IPS-18a (cell line): ENCODE results near the gene GUCY1A2.

Experiments
- H3K27ac ChIP-seq: one replicate; pipeline ENCODE4 v1.5.1; 2013; ENCODE audit warnings: low read length
- H3K27me3 ChIP-seq: one replicate; pipeline ENCODE4 v1.6.1; 2013; ENCODE audit warnings: mild to moderate bottlenecking, low read length; ENCODE audit not compliant: control insufficient read depth, insufficient read depth
- H3K36me3 ChIP-seq: one replicate; pipeline ENCODE4 v1.6.1; 2013; ENCODE audit warnings: low read depth, low read length; ENCODE audit not compliant: control insufficient read depth
- H3K4me1 ChIP-seq: one replicate; pipeline ENCODE4 v1.6.1; 2013; ENCODE audit warnings: low read depth, low read length; ENCODE audit not compliant: control insufficient read depth
- H3K4me3 ChIP-seq: one replicate; pipeline ENCODE4 v1.5.1; 2013; ENCODE audit warnings: low read length
- H3K9ac ChIP-seq: one replicate; pipeline ENCODE4 v1.6.1; 2013; ENCODE audit warnings: mild to moderate bottlenecking, low read length, moderate library complexity
- H3K9me3 ChIP-seq: one replicate; pipeline ENCODE4 v1.6.1; 2013; ENCODE audit warnings: low read depth, low read length; ENCODE audit not compliant: control insufficient read depth

Gene GUCY1A2

GRCh38 chr11:106728379-106728778 lies 289.9 kb downstream of the GUCY1A2 start:
- Histone ChIP-seq H3K4me3 (no peak overlapping the region), H3K27me3 (no peaks in the 10 kb centered on the region), H3K9me3 (no peaks in the 10 kb centered on the region), H3K9ac (no peak overlapping the region), H3K27ac (no peak overlapping the region), H3K4me1 (no peaks in the 10 kb centered on the region), H3K36me3 (no peaks in the 10 kb centered on the region)

GRCh38 chr11:106727256-106727655 lies 291.0 kb downstream of the GUCY1A2 start:
- no peak overlapping the region for H3K4me3 ChIP-seq
- no peak overlapping the region for H3K9ac ChIP-seq
- H3K27ac ChIP-seq, result no peak overlapping the region
- no peaks in the 10 kb centered on the region for H3K4me1 ChIP-seq
- H3K9me3 ChIP-seq, result no peaks in the 10 kb centered on the region
- no peaks in the 10 kb centered on the region for H3K36me3 ChIP-seq
- no peaks in the 10 kb centered on the region for H3K27me3 ChIP-seq

GRCh38 chr11:106724293-106724892 lies 293.9 kb downstream of the GUCY1A2 start:
- Histone ChIP-seq H3K4me1 (no peaks in the 10 kb centered on the region), H3K27ac (no peak overlapping the region), H3K36me3 (no peaks in the 10 kb centered on the region), H3K9me3 (no peaks in the 10 kb centered on the region), H3K9ac (no peak overlapping the region), H3K4me3 (no peak overlapping the region), H3K27me3 (no peaks in the 10 kb centered on the region)

- Histone ChIP-seq H3K27me3 (no peaks in the 10 kb centered on the region), H3K9me3 (no peaks in the 10 kb centered on the region), H3K27ac (no peak overlapping the region), H3K4me3 (no peak overlapping the region), H3K4me1 (no peaks in the 10 kb centered on the region), H3K36me3 (no peaks in the 10 kb centered on the region), H3K9ac (no peak overlapping the region)
Measured at GRCh38 chr11:106723071-106723470, 295.2 kb downstream of the GUCY1A2 start.

- H3K36me3 ChIP-seq, result no peaks in the 10 kb centered on the region
- no peaks in the 10 kb centered on the region for H3K4me1 ChIP-seq
- no peak overlapping the region for H3K9ac ChIP-seq
- no peaks in the 10 kb centered on the region for H3K9me3 ChIP-seq
- no peaks in the 10 kb centered on the region for H3K27me3 ChIP-seq
- H3K27ac ChIP-seq, result no peak overlapping the region
- no peak overlapping the region for H3K4me3 ChIP-seq
Measured at GRCh38 chr11:106717222-106717621, 301.1 kb downstream of the GUCY1A2 start.

- H3K4me3 ChIP-seq, result no peak overlapping the region
Measured at GRCh38 chr11:106714199-106714598, 304.1 kb downstream of the GUCY1A2 start.

GRCh38 chr11:106708348-106708747 lies 309.9 kb downstream of the GUCY1A2 start:
- H3K27me3 ChIP-seq, result no peaks in the 10 kb centered on the region
- H3K36me3 ChIP-seq, result no peaks in the 10 kb centered on the region
- H3K9ac ChIP-seq, result no peak overlapping the region
- H3K27ac ChIP-seq, result no peak overlapping the region
- no peaks in the 10 kb centered on the region for H3K4me1 ChIP-seq
- no peaks in the 10 kb centered on the region for H3K9me3 ChIP-seq
- no peak overlapping the region for H3K4me3 ChIP-seq

More at GRCh38 chr11:106714199-106714598, 304.1 kb downstream of the GUCY1A2 start:
- Histone ChIP-seq H3K27me3 (no peaks in the 10 kb centered on the region), H3K4me1 (no peaks in the 10 kb centered on the region), H3K36me3 (no peaks in the 10 kb centered on the region), H3K9ac (no peak overlapping the region), H3K9me3 (no peaks in the 10 kb centered on the region), H3K27ac (no peak overlapping the region)

- H3K36me3 ChIP-seq, result no peaks in the 10 kb centered on the region
Measured at GRCh38 chr11:106706355-106706754, 311.9 kb downstream of the GUCY1A2 start.

GRCh38 chr11:106702805-106703204 lies 315.5 kb downstream of the GUCY1A2 start:
- Histone ChIP-seq H3K27me3 (no peaks in the 10 kb centered on the region), H3K36me3 (no peaks in the 10 kb centered on the region), H3K9ac (no peak overlapping the region), H3K9me3 (no peaks in the 10 kb centered on the region), H3K4me1 (no peaks in the 10 kb centered on the region), H3K4me3 (no peak overlapping the region), H3K27ac (no peak overlapping the region)

More at GRCh38 chr11:106706355-106706754, 311.9 kb downstream of the GUCY1A2 start:
- no peaks in the 10 kb centered on the region for H3K9me3 ChIP-seq
- no peak overlapping the region for H3K9ac ChIP-seq
- H3K4me3 ChIP-seq, result no peak overlapping the region
- no peak overlapping the region for H3K27ac ChIP-seq
- H3K27me3 ChIP-seq, result no peaks in the 10 kb centered on the region
- no peaks in the 10 kb centered on the region for H3K4me1 ChIP-seq

GRCh38 chr11:106697058-106697457 lies 321.2 kb downstream of the GUCY1A2 start:
- Histone ChIP-seq H3K4me3 (no peak overlapping the region), H3K36me3 (no peaks in the 10 kb centered on the region), H3K9ac (no peak overlapping the region), H3K27me3 (no peaks in the 10 kb centered on the region), H3K4me1 (no peaks in the 10 kb centered on the region), H3K9me3 (no peaks in the 10 kb centered on the region), H3K27ac (no peak overlapping the region)

GRCh38 chr11:106695506-106695905 lies 322.8 kb downstream of the GUCY1A2 start:
- H3K27me3 ChIP-seq, result no peaks in the 10 kb centered on the region
- H3K9me3 ChIP-seq, result no peaks in the 10 kb centered on the region
- no peaks in the 10 kb centered on the region for H3K36me3 ChIP-seq
- H3K4me1 ChIP-seq, result no peaks in the 10 kb centered on the region
- H3K27ac ChIP-seq, result no peak overlapping the region
- no peak overlapping the region for H3K4me3 ChIP-seq
- no peak overlapping the region for H3K9ac ChIP-seq

GRCh38 chr11:106694501-106694900 lies 323.8 kb downstream of the GUCY1A2 start:
- no peaks in the 10 kb centered on the region for H3K9me3 ChIP-seq
- no peak overlapping the region for H3K9ac ChIP-seq
- no peaks in the 10 kb centered on the region for H3K27me3 ChIP-seq
- H3K36me3 ChIP-seq, result no peaks in the 10 kb centered on the region
- no peak overlapping the region for H3K27ac ChIP-seq
- H3K4me3 ChIP-seq, result no peak overlapping the region
- H3K4me1 ChIP-seq, result no peaks in the 10 kb centered on the region
